Cerebellar nuclear complex (tissue), 1 donor: Measurements from ENCODE around the gene GATB.
"Not testable (repeated sequence)": the region's sequence is repeated elsewhere in the genome, so short reads cannot be mapped to it uniquely, and the experiment has no call there.

Experiments used
- DNase-seq, 2 experiments: peaks; one replicate each; lab custom pipeline; 2025; lab: John Stamatoyannopoulos, UW

Gene GATB

DNA sequence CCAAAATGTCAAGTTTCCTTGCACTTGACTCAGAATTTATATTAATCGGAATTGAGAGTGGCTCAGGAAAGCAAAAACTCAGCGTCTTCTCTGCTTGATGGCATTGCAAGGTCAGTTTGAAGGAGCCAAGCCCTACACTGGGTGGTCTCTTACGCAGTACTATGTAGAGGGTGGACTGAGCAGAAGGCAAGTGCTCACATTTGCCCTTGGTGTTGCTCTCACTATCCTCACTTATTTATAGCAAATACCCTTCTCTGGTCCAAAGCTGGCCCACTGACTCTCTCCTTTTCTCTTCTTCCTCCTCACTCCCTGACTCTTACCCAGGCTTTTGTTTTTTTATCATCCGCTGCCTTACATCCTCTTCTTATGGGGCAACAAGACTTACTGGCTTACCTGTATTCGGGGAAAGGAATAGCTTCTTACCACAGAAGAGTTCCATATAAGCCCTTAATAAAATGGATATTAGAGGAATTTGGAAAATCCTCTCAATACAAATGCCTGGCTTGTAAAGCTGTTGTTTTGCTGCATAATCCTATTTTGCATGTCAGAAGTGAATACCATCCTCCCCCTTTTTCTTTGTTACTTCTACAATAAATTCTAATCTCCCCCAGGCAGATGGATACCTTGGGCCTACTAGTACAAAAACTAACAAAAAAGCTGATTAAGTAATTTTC, 24.8 kb upstream of the GATB start:
- DNase-seq, result no peak

DNA sequence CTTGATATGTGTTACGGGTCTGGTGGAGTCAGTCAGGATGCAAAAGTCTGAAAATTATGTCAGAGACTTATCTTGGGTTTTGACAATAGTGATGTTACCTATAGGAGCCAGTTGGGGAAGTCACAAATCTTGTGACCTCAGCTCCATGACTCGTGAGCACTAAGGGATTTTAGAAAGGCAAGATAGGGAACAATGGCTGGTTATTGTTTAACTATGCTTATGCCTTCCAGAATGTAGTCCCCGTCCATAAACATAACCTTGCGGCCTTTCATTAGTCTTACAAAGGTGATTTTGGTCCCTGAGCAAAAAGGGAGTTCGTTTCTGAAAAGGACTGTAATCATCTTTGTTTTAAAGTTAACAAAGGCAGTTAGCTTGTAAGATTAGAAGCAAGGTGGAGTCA, 23.9 kb upstream of the GATB start:
- no peak for DNase-seq

DNA sequence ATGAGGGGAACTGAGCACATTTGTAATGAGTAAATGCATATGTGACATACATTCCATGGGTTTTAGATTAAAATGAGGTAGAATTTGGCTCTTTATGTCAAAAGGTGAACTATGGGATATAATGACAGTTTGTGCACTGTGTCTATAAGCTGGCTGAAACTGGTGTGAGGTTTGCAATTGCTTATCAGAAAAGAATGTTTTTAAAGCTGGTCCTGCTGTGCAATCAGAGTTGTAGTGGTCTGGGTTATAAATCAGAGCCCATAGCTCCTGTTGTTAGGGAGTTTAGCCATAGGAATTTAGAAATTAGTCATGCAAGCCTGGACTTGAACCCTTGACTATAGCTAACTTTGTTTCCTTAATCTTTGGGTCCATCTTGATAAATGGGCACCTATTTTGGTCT, 23.1 kb upstream of the GATB start:
- no peak for DNase-seq

DNA sequence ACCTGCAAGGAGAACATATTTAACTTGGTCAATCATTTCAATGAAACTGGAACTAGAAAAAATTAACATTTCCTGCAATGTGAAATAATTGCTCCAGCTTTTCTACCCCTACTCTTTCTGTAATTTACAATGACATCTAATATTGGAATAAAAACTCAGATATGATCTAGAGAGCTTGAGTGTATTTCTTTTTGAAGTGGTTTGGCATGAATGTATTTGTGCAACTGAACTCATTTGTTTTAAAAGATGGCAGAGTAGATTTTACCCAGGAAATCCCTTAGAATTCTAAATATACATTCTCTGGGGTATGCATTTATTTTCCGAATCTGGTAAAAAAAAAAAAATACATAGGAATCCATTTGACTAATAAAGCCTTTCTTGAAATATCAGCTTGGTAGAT, 21.5 kb upstream of the GATB start:
- DNase-seq, result no peak

DNA sequence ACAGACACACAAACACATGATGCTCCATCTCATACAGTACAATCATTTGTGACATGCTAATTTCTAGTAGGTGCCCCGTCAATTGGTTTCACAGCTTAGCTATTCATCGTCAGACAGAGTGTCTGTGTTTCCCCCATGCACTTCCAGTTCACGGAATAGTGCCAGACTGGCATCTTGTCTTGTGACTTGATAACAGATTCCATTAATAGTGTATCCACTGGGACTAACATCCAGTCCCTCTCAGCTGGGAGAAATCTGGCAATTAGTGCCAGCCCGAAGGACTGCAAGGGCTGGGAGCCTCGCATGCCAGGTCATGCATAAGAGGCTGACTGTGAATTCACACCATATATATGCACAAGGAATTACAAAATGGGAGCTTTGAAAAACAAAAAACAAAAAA, 20.2 kb upstream of the GATB start:
- DNase-seq, result no peak

DNA sequence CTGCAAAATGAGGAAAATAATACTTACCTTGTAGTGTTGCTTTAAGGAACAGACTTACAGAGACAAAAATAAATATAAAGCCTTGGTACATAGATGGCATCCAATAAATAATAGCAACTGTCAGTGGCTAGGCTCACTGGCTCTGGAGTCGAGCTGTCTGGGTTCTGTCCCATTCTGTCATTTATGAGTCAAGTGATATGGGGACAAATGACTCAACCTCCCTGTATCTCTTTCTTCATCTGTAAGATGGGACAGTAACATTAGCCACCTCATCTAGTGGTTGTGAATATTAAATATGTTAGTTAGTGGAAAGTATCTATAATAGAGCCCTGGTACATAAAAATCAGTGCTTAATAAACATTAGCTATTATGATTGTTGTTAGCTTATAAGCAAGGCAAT, 16.7 kb upstream of the GATB start:
- DNase-seq, result no peak

DNA sequence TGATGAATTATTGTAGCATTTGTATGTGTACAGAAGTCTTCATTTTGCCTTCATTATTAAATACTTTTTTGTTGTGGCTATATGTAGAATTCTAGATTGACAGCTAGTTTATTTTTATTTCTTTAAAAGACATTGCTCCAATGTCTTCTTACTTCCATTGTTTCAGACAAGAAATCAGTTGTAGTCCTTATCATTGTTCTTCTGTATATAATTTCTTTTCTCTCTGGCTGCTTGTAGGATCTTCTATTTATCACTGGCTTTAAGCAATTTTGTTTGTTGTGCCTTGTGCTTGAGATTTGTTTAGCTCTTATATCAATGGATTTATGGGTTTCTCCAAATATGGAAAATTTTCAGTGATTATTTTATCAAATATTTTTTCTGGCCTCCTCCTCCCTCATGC, 13.5 kb upstream of the GATB start:
- DNase-seq, result no peak

DNA sequence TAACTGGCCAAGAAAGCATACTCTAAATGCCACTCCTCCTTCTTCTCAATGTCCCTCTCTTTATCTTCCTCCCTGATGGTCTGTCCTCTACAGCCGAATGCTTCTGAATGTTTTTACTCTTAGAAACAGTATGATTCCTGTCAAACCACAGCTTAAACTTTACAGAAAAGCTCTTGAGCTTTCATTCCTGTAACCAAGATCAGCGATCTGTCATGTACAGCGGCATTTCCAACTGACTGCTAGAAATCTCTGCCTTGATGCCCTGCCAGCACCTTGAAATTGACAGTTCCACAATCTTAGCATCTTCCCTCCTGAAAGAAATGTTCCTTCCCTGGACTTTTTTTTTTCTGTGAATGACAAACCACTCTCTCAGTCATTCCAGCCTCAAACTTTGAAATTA, 11.5 kb upstream of the GATB start:
- DNase-seq, result peak in 1 of 2 experiments; percentile 25

DNA sequence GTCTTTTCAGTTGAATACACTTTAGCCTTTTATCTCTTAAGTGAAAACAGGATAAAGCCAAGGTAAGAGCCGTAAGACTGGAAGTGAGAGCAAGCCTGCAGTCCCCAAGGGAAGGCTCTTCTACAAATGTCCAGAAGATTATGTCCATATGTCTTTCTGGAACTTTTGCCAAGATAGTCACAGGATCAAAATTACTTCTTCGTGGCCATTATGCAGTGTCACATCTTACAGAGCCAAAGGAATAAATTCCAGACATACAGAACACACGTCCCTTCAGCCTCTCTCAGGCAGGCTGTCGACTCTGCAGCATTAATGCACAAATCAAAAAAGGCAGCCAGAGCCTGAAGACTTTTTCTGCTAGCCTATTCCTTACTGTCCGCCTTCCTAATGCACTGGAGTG, 10.9 kb upstream of the GATB start:
- DNase-seq, result peak in 1 of 2 experiments; percentile 35

DNA sequence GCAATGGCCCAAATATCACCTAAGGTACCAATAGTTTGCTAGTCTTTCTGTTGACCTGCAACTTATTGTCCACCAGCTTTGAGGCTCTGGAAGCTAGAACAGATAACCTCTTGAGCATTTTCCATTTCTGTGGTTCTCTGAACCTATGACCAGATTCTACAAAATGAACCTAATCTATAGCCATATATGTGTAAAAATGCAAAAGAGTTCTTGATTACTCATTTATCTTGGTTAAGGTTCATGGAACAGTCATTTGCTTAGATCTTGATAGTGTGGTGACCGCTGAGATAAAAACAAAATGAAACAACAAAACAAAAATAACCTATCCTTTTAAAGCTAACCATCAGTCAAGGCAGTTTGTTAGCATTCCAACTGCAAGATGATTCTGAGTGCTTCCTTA, 9.3 kb upstream of the GATB start:
- no peak for DNase-seq

DNA sequence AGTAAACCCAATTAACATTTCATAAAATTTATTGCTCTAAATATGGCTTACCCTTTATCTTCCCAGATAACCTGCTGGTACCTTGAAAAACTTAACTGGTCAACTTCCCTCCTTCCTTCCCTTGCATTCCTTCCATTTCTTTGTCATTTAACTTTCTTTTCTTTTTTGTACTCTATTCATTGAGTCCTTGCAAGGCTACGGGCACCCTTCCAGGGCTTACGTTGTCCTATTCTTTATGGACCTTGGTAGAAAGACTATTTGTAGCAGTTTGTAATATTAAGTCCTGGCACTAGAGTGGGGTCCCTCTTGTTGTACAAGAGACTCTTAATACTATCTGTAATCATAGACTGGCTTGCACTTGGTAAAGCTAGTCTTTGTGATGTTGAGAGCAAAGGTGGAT, 8.0 kb upstream of the GATB start:
- no peak for DNase-seq

DNA sequence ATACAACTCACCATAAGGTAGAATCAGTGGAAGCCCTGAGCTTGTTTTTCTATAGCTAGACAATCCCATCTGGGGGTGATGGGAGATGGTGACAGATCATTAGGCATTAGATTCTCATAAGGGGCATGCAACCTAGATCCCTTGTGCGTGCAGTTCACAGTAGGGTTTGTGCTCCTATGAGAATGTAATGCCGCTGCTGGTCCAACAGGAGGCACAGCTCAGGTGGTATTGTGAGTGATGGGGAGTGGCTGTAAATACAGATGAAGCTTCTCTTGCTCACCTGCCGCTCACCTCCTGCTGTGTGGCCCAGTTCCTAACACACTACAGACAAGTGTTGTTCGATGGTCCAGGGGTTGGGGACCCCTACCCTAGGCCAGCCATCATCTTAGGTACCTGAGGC, 5.9 kb upstream of the GATB start:
- DNase-seq, result no peak

DNA sequence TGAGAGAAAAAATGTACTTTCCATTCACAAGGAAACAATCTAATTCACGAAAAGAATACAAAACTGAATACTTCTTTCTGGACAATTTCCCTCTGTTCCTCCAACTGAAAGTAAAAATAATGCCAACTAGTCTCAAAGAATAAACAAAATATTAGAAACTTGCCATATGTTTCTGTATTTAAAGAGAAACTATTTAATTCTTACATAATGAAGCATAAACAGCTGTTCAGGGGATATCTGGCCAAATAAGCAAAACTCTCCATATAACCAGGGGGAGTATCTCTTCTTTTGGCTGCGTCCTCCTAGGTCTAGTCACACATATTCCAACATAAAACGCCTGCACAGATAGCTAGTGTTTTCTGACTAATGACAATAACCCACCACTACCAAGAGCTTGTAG, 805 bp downstream of the GATB start:
- DNase-seq, result no peak

DNA sequence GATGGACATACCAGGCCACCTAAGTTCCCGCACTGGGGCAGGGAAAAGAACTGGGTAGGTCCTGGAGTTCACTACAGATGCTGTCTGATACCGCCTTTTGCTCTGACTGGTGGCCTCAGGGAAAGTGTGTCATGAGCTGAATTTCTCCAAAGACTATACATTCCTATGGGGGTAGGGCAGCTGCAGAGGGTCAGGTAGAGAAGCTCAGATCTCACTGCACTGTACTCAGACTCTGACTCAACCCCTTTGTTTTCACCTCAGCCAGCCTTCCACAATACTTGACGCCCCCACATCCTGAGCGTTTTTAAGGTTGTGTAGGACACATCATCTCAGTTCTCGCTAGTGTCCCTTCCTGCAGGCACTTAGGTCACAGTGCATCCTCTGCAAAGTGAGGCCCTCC, 7.8 kb downstream of the GATB start:
- no peak for DNase-seq

DNA sequence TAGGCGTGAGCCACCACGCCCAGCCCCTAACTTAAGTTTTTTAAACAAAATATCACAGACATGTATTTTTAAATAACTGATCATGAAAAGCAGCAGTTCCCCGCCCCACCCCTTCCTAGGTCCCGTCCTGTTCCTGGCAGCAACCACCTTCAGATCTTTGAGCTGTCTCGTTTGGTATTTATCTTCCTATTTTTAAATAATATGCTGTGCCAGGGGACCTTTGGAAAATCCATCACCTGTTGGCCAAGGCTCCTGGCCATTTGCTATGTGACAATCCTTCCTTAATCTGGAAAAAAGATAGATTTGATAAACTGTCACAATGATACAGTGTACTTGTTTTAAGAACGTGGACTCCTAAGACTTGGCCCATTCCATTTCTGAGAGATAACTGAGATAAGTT, 10.7 kb downstream of the GATB start:
- DNase-seq, result no peak

DNA sequence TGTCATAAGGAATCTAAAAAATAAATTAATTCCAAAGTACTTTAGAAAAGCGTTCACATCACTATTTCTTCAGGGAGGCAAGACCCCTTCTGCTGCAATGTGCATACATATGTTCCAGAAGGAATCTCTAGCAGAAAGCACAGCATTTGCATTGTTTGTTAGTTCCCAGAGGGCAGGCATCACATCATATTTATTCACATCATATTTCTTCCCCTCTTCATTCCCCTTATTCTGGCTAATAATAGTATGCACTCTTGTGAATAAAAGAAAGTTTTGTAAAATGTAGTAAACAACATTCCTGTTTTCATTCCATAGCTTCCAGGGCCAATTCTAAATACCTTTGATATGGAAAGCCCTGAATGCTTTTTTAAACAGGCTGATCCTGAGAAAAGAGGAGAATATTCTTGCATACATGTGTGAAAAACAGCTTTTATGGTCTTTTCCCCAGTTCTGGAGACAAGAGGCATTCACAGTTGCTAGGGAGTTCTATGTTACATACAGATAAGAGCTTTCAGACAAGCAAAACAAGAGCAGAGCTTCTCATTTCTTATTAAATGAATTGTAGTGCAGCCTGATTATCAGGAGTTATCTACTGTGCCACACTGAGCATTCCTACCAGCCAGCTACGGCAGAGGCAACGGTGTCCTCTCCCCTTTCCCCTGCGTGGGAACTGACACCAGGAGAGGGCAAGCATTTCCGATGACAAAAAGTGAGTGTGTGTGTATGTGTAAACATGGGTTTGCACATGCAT, 15.2 kb downstream of the GATB start:
- DNase-seq, result no peak

DNA sequence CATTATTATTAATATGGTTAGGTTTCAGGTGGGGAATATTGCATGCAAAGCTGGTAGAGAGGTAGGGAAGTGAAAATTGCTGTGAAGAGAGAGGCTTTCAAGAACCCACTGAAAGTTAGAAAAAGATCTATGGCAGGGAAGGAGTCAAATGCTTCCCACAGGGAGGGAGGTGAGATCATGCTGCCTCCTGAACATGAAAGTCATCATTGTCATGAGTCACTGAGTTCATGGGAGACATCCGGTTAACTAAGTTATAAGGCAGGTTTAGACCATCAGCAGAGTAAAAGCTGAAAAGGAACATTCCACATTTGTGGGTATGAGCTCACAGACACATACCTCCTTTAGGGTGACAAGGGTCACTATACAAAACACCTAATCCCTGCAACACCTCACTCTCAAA, 16.2 kb downstream of the GATB start:
- DNase-seq, result no peak

DNA sequence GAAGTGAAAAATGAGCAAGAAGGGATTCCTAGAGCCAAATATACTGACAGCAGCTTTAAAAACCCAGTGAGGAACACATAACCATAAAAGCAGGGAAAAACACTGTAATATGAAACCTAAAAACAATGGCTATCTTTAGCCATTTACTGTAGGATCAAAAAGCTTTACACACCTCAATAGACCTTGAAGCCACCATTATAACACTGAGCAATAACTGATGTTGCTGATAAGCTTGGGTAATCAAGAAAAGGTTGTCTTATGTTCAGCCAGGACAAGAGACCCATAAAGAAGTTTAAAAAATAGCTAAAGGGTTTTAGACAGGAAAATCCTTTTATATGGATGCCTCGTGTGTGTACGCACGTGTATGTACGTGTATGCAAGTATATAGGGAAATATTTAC, 16.9 kb downstream of the GATB start:
- no peak for DNase-seq

DNA sequence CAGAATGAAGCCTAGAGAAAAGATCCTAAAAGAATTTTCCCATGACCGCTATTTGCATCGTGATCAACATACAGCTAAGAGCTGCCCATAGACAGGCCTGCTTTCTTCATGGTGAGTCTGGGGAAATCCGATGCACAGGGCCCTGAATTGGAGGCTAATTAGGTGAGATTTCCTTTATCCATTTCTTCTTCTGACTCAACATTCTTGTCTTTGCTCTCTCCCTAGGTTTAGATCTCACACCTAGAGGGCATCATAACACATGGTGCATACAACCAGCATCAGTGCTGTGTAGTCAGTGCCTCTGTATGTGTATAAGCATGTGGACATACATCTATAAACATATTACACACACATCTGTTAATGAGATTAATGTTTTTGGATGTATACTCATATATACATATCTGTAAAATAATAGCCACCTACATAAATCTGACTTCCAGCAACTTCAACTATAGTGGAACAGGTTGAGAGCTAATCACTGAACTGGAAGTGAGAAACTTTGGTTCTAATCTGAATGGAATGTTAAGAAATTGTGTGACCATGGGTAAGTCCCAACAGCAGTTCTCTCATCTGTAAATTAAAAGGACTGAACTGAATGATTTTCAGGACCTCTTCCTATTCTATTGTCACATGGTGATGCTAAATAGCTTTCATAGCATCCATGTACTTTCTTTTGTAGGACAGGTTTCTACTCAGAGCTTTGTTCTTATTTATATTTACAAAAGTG, 17.5 kb downstream of the GATB start:
- no peak for DNase-seq

DNA sequence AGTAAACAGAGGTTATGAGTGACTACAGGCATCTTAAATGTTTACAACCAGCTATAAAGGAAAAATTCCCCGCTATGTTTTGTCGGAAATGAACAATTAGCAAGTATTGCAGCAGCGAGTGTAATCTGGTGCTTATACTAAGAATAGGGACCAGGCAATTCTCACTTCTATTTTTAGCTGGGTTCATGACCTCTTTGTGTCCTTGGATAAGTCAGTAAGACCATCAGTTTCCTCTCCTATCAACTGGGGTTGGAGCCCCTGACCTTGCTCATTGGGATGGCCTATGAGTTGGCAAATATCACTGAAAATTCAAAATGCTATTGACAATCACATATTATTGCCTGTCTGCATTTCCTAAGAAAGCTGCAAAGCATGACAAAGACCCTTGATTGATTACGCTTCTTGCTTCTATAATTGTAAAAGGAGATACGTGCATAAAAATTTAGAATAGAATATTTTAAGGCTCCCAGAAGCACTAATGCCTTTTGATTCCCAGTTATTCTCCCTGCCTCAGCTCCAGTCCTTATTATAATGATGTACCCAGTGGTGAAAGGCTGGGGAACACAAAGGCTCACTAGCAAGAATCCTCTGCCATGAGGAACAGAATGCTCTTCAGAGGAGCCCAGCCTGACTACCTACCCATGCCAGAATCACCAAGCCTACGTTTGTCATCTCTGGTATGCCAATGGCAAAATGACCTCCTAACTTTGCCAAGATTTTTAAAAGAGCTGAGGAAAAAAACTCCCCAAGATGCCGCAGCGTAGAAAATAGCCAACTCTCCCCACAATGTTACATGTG, 21.9 kb downstream of the GATB start:
- DNase-seq, result no peak

DNA sequence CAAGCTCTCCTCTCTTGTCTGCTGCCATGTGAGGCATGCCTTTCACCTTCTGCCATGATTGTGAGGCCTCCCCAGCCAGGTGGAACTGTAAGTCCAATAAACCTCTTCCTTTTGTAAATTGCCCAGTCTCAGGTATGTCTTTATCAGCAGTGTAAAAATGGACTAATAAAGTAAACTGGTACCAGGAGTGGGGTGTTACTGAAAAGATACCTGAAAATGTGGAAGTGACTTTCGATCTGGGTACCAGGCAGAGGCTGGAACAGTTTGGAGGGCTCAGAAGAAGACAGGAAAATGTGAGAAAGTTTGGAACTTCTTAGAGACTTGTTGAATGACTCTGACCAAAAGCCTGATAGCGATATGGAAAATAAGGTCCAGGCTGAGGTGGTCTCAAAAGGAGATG, 24.0 kb downstream of the GATB start:
- not testable (repeated sequence) for DNase-seq

DNA sequence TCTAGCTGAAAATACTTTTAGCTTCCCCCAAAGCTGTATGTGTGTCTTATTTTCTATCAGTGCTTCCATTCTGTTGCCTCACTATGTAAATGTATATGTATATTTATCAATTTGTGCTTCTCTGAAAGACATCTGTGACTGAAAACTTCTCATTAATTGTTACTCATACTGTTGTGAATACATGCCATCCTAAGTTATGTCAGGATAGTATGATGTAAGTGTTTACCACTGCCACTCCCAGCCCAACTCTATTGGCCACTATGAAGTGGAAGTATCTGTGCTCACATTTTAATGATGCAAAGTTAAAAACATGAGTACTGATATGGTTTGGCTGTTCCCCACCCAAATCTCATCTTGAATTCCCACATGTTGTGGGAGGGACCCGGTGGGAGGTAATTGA, 24.4 kb downstream of the GATB start:
- no peak for DNase-seq
